KMS-11 (cell line): ENCODE measurements around the gene KCNE3.

ENCODE experiments used
- H2AFZ ChIP-seq: fragments of 200-600 bp; sonication (generic); 2 replicates; pipeline ENCODE4 v1.6.1; 2016; ENCODE audit warnings: antibody characterized with exemption, mixed run types, low read depth
- H3K27ac ChIP-seq: fragments of 200-600 bp; sonication (generic); 2 replicates; pipeline ENCODE4 v1.6.1; 2016; ENCODE audit warnings: mild to moderate bottlenecking, mixed run types
- H3K27me3 ChIP-seq: fragments of 200-600 bp; sonication (generic); 2 replicates; pipeline ENCODE4 v1.6.1; 2017; ENCODE audit warnings: mild to moderate bottlenecking, low read depth, mixed run types, moderate library complexity; ENCODE audit not compliant: insufficient read depth
- H3K36me3 ChIP-seq: fragments of 200-600 bp; sonication (generic); 2 replicates; pipeline ENCODE4 v1.6.1; 2017; ENCODE audit warnings: mild to moderate bottlenecking, mixed run types; ENCODE audit not compliant: insufficient read depth
- H3K4me1 ChIP-seq: fragments of 200-600 bp; sonication (generic); 2 replicates; pipeline ENCODE4 v1.6.1; 2016; ENCODE audit warnings: mild to moderate bottlenecking, low read depth, mixed run types; ENCODE audit not compliant: poor library complexity, severe bottlenecking
- H3K4me2 ChIP-seq: fragments of 200-600 bp; sonication (generic); 2 replicates; pipeline ENCODE4 v1.7.0; 2016; ENCODE audit warnings: mild to moderate bottlenecking, mixed run types
- H3K4me3 ChIP-seq: fragments of 200-600 bp; sonication (generic); IDR thresholded peaks from 2 replicates; pipeline ENCODE4 v1.6.1; 2017; ENCODE audit warnings: low read depth, low read length, mixed read lengths; ENCODE audit not compliant: insufficient read depth
- H3K79me2 ChIP-seq: fragments of 200-600 bp; sonication (generic); 2 replicates; pipeline ENCODE4 v1.6.1; 2016; ENCODE audit warnings: low read depth, mixed run types; ENCODE audit not compliant: insufficient read depth
- H3K9ac ChIP-seq: fragments of 200-600 bp; sonication (generic); 2 replicates; pipeline ENCODE4 v1.6.1; 2016; ENCODE audit warnings: mild to moderate bottlenecking, mixed run types
- H4K20me1 ChIP-seq: fragments of 200-600 bp; sonication (generic); 2 replicates; pipeline ENCODE4 v1.6.1; 2016; ENCODE audit warnings: mild to moderate bottlenecking, mixed run types; ENCODE audit not compliant: insufficient read depth
- TF ChIP-seq, protein P1 (sequence below): fragments of 200-600 bp; sonication (generic); conservative IDR thresholded peaks from 2 replicates; pipeline ENCODE4 v1.6.1; 2017; ENCODE audit warnings: low read depth, mild to moderate bottlenecking, antibody characterized with exemption, low read length, moderate library complexity, mixed read lengths

KCNE3 gene, protein sequence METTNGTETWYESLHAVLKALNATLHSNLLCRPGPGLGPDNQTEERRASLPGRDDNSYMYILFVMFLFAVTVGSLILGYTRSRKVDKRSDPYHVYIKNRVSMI

DNA sequence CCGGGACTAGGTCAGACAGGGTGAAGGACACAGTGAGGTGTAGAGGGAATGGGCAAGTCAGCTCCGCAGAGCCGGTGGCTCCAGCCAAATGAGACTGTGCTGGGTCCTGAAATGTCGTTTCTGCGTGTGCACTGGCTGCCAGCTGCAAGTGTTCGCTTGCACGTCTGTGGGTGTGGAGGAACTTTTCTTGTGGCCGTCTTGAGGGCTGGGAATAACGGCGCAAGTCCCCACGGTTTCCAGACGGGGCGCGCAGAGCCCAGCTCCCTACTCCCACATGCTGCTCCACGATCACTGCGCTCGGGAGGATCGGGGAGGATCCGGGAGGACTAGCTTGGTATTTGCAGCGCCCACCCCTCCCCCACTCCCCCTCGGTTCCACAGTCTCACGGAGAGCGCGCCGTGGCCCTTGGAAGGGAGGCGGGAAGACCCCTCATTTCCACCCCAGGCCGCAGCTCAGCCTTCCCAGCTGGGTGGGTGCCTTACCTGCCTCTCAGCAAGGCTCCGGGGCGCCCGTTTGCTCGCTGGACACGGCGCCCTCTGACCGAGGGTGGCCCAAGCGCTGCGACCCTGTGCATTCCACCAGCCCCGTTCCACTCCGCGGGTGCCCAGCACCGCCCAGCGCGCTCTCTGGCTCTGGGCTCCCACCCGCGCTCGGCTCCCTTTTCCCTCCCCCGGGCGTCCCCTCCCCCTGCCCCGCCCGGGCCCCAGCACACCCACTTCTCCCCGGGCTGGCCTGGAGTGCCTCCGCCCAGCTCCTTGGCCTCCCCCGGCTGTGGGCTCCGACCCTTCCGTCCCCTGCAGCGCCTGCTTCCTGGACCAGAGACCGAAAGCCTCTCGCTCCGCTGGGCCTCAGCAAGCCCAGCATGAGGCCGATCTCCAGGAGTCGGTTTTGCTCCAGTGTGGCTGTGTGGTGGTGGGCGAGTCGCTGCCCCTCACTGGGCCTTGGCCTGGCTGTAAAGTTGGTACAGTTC lies at the start of gene KCNE3:
KCNE3 (minus strand) TSS at position 634 of the 970 bp plus-strand sequence. CDS start 9,986 bp downstream, outside the sequence.
- Histone ChIP-seq H3K4me3 (no peak within 1 kb of the TSS), H3K9ac (no peak within 1 kb of the TSS), H2AFZ (no peak within 1 kb of the TSS), H3K4me2 (no peak within 1 kb of the TSS), H3K36me3 (no peaks in the 10 kb centered on the region), H3K27ac (no peak within 1 kb of the TSS), H3K4me1 (no peaks in the 10 kb centered on the region), H3K79me2 (no peaks in the 10 kb centered on the region), H4K20me1 (no peaks in the 10 kb centered on the region), H3K27me3 (no peaks in the 10 kb centered on the region)
- TF ChIP-seq, protein P1, sequence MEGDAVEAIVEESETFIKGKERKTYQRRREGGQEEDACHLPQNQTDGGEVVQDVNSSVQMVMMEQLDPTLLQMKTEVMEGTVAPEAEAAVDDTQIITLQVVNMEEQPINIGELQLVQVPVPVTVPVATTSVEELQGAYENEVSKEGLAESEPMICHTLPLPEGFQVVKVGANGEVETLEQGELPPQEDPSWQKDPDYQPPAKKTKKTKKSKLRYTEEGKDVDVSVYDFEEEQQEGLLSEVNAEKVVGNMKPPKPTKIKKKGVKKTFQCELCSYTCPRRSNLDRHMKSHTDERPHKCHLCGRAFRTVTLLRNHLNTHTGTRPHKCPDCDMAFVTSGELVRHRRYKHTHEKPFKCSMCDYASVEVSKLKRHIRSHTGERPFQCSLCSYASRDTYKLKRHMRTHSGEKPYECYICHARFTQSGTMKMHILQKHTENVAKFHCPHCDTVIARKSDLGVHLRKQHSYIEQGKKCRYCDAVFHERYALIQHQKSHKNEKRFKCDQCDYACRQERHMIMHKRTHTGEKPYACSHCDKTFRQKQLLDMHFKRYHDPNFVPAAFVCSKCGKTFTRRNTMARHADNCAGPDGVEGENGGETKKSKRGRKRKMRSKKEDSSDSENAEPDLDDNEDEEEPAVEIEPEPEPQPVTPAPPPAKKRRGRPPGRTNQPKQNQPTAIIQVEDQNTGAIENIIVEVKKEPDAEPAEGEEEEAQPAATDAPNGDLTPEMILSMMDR, result no peak

DNA sequence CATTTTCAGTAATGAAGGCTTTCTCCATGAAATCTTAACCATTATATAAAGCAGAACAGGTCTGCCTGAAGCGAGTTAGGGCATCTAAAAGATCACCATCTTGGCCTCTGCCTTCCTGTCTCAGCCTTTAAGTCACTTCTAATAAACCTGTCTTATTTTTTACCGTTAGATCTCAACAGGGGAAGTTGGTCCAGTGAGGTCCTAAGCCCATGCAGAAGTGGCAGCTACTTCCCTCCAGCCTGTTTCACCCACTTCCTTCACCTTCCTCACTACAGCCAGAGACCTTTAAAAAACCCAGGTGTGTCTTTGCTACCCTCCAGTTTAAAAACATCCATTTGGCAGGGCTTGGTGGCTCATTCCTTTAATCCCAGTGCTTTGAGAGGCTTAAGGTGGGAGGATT lies 40.2 kb upstream of the KCNE3 start:
- H3K4me2 ChIP-seq, result no peak overlapping the region
- no peaks in the 10 kb centered on the region for H3K36me3 ChIP-seq
- no peaks in the 10 kb centered on the region for H4K20me1 ChIP-seq
- TF ChIP-seq, protein P1, result no peak
- no peaks in the 10 kb centered on the region for H3K4me1 ChIP-seq
- H3K27ac ChIP-seq, result no peak overlapping the region
- no peaks in the 10 kb centered on the region for H3K27me3 ChIP-seq
- H3K4me3 ChIP-seq, result no peak overlapping the region
- H3K79me2 ChIP-seq, result no peaks in the 10 kb centered on the region
- no peak overlapping the region for H2AFZ ChIP-seq
- H3K9ac ChIP-seq, result no peak overlapping the region

DNA sequence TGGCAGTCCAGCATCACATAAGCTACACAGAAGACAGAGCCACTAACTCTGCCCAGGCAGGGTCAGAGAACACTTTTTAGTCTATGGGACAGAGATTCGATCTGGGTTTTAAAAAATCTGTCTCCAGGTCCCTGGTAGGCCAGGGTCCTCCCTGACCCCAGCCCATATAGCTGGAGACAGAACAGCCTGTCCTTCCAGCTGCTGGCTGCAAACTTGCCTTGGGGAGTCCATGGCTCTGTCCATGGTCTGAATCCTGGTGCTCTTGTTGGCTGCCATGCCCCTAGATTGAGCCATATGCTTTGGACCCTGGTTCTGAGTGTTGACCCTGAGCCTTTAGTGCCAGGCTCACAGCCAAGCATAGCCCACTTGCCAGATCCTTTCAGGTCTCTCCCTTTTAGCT lies 39.5 kb upstream of the KCNE3 start:
- TF ChIP-seq, protein P1, result no peak
- H3K79me2 ChIP-seq, result no peaks in the 10 kb centered on the region
- H3K4me2 ChIP-seq, result no peak overlapping the region

DNA sequence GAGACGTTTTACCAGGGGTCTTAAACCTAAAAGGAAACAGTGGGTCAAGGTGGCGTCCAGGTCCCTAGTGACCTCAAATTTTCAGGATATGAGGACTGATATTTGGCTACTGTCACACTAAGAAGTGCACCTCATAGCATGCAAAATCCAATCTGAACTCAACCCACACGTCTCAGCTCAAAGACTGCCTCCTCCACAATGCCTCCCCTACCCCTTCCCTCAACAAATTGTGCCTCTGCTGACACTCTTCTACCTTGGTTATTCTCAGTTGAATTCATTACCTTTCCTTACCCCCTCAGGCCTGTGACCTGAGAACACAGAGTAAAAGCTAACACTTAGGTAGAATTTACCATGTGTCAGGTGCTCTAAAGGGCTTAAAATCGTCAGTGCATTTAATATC lies 38.6 kb upstream of the KCNE3 start:
- H3K27ac ChIP-seq, result no peak overlapping the region
- no peak overlapping the region for H3K4me3 ChIP-seq
- no peaks in the 10 kb centered on the region for H3K79me2 ChIP-seq
- H2AFZ ChIP-seq, result no peak overlapping the region
- TF ChIP-seq, protein P1, result no peak
- no peak overlapping the region for H3K4me2 ChIP-seq
- H3K36me3 ChIP-seq, result no peaks in the 10 kb centered on the region
- no peaks in the 10 kb centered on the region for H3K4me1 ChIP-seq
- no peaks in the 10 kb centered on the region for H4K20me1 ChIP-seq
- H3K27me3 ChIP-seq, result no peaks in the 10 kb centered on the region
- H3K9ac ChIP-seq, result no peak overlapping the region

More for the DNA sequence above, 39.5 kb upstream of the KCNE3 start:
- Histone ChIP-seq H3K27ac (no peak overlapping the region), H3K9ac (no peak overlapping the region), H2AFZ (no peak overlapping the region), H3K4me1 (no peaks in the 10 kb centered on the region), H4K20me1 (no peaks in the 10 kb centered on the region), H3K36me3 (no peaks in the 10 kb centered on the region), H3K27me3 (no peaks in the 10 kb centered on the region), H3K4me3 (no peak overlapping the region)
